Liver (tissue), 3 donors: ENCODE data around the gene PLAC8.

ENCODE experiments used
- EGR1 ChIP-seq, 2 donors: IDR thresholded peaks; 2 replicates each; pipeline ENCODE4 v1.6.1; 2016 to 2018; ENCODE audit warnings: antibody characterized with exemption in 2 of 2, low read depth in 2 of 2
- RXRA ChIP-seq, 2 donors: IDR thresholded peaks; 2 replicates each; pipeline ENCODE4 v1.6.1; 2017 to 2018; ENCODE audit warnings: antibody characterized with exemption in 2 of 2, mild to moderate bottlenecking in 1 of 2
- TF ChIP-seq, protein P1 (sequence below): fragments of 150-350 bp; IDR thresholded peaks from 2 replicates; pipeline ENCODE4 v1.5.1; 2017; ENCODE audit warnings: improper control_type of control experiment, low read depth, low read length; ENCODE audit not compliant: missing input control
- donor health status: healthy.
- donor health status: healthy.

DNA sequence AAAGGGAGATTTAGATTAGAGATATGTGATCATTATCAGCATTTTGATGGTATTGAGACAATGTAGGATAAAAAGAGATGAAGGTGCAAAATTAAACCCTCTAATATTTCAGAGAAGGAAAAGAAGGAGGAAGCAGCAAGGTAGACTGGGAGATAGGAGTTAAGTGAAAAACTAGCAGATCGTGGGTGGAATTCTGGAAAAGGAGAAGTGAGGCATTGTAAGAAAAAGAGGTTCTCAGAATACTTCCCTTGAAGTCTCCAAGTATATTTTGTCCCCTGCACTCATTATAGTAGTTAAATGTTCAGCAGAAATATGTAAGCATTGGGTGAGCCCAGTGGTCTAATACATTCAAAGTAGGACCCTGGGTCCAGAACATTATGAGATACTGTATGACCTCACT lies 49.3 kb downstream of the PLAC8 start:
- TF ChIP-seq, protein P1, sequence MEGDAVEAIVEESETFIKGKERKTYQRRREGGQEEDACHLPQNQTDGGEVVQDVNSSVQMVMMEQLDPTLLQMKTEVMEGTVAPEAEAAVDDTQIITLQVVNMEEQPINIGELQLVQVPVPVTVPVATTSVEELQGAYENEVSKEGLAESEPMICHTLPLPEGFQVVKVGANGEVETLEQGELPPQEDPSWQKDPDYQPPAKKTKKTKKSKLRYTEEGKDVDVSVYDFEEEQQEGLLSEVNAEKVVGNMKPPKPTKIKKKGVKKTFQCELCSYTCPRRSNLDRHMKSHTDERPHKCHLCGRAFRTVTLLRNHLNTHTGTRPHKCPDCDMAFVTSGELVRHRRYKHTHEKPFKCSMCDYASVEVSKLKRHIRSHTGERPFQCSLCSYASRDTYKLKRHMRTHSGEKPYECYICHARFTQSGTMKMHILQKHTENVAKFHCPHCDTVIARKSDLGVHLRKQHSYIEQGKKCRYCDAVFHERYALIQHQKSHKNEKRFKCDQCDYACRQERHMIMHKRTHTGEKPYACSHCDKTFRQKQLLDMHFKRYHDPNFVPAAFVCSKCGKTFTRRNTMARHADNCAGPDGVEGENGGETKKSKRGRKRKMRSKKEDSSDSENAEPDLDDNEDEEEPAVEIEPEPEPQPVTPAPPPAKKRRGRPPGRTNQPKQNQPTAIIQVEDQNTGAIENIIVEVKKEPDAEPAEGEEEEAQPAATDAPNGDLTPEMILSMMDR, result no peak
- no peak for TF ChIP-seq RXRA (IDR thresholded peaks at IDR 0.05)
- no peak for TF ChIP-seq EGR1 (IDR thresholded peaks at IDR 0.05; ENCODE audit: low read depth in 2 of 2)
